HG03575 (cell line): ENCODE measurements around the gene MRPL18.
"Not testable (repeated sequence)": the region's sequence is repeated elsewhere in the genome, so short reads cannot be mapped to it uniquely, and the experiment has no call there.

Experiments used
- ATAC-seq: cut with Tn5 transposase; IDR thresholded peaks from one replicate; pipeline ENCODE4 v1.9.1; 2021; ENCODE audit not compliant: unreplicated experiment, insufficient number of reproducible peaks, low FRiP score; ENCODE audit errors: extremely low read depth

The MRPL18 gene

GRCh38 chr6:159807150-159807858 is 17.0 kb downstream of the MRPL18 start:
- no peak for ATAC-seq

GRCh38 chr6:159808647-159809046 is 18.4 kb downstream of the MRPL18 start:
- ATAC-seq: no peak

- ATAC-seq: no peak
Observed at GRCh38 chr6:159809149-159809548, 18.9 kb downstream of the MRPL18 start.

GRCh38 chr6:159813781-159814180 is 23.5 kb downstream of the MRPL18 start:
- ATAC-seq: no peak

- ATAC-seq: no peak
Observed at GRCh38 chr6:159815410-159815809, 25.1 kb downstream of the MRPL18 start.

GRCh38 chr6:159816775-159817174 is 26.5 kb downstream of the MRPL18 start:
- ATAC-seq: not testable (repeated sequence)

GRCh38 chr6:159817951-159818739 is 27.9 kb downstream of the MRPL18 start:
- ATAC-seq: no peak

GRCh38 chr6:159819098-159819497 is 28.8 kb downstream of the MRPL18 start:
- ATAC-seq: no peak

- ATAC-seq: no peak
Observed at GRCh38 chr6:159819932-159820640, 29.8 kb downstream of the MRPL18 start.

GRCh38 chr6:159821122-159821521 is 30.9 kb downstream of the MRPL18 start:
- ATAC-seq: no peak

GRCh38 chr6:159821726-159822125 is 31.5 kb downstream of the MRPL18 start:
- no peak for ATAC-seq

- ATAC-seq: no peak
Observed at GRCh38 chr6:159823953-159824352, 33.7 kb downstream of the MRPL18 start.

GRCh38 chr6:159824690-159825089 is 34.4 kb downstream of the MRPL18 start:
- ATAC-seq: not testable (repeated sequence)

- no peak for ATAC-seq
Observed at GRCh38 chr6:159826004-159826403, 35.7 kb downstream of the MRPL18 start.

GRCh38 chr6:159826968-159827647 is 36.8 kb downstream of the MRPL18 start:
- ATAC-seq: no peak

GRCh38 chr6:159828074-159828473 is 37.8 kb downstream of the MRPL18 start:
- no peak for ATAC-seq

GRCh38 chr6:159829526-159829925 is 39.3 kb downstream of the MRPL18 start:
- ATAC-seq: no peak

- no peak for ATAC-seq
Observed at GRCh38 chr6:159830501-159831372, 40.5 kb downstream of the MRPL18 start.

GRCh38 chr6:159831373-159831679 is 41.1 kb downstream of the MRPL18 start:
- no peak for ATAC-seq
